K562 (cell line): ENCODE data around the gene LHX3. TPM values are rescaled to one million over a fixed set of nuclear protein-coding genes. Genes with fewer than 3 reads are reported as not detected.

Experiments
- FOXJ3 ChIP-seq: sonication (generic); formaldehyde crosslinking; IDR thresholded peaks from 2 replicates; pipeline ENCODE4 v1.4.0; 2020; ENCODE audit warnings: mild to moderate bottlenecking, missing genetic modification reagents
- HNRNPLL ChIP-seq: fragments of 200-400 bp; formaldehyde crosslinking; IDR thresholded peaks from 2 replicates; pipeline ENCODE4 v1.6.1; 2017; ENCODE audit warnings: low read length, low read depth, mild to moderate bottlenecking; ENCODE audit not compliant: poor library complexity, severe bottlenecking
- JUN ChIP-seq, 2 experiments: sonication (generic) in 1 of 2; formaldehyde crosslinking in 1 of 2; IDR thresholded peaks; 2 replicates each; pipeline versions ENCODE4 v1.6.1 to v1.8.0; 2012 to 2022; ENCODE audit warnings: borderline replicate concordance in 2 of 2, mild to moderate bottlenecking in 2 of 2, improper control_type of control experiment in 1 of 2, low read depth in 1 of 2, low read length in 1 of 2, missing genetic modification reagents in 1 of 2
- JUND ChIP-seq, 2 experiments: IDR thresholded peaks; 2 replicates in 1 of 2; 3 replicates in 1 of 2; pipeline ENCODE4 v1.6.1; 2011; ENCODE audit warnings: borderline replicate concordance in 2 of 2, low read depth in 2 of 2, low read length in 2 of 2, improper control_type of control experiment in 1 of 2, missing biosample characterization in 1 of 2, missing genetic modification characterization in 1 of 2, missing genetic modification reagents in 1 of 2
- MYC ChIP-seq, 2 experiments: fragments of 250-450 bp in 1 of 2; sonication (Bioruptor Pico) in 1 of 2; IDR thresholded peaks; 2 replicates each; pipeline versions ENCODE4 v1.5.1 to v1.6.1; 2012 to 2021; ENCODE audit warnings: low read depth in 2 of 2, borderline replicate concordance in 1 of 2, improper control_type of control experiment in 1 of 2, low read length in 1 of 2, mild to moderate bottlenecking in 1 of 2, moderate library complexity in 1 of 2
- POLR2G ChIP-seq: fragments of 200-400 bp; formaldehyde crosslinking; IDR thresholded peaks from 2 replicates; pipeline ENCODE4 v1.6.1; 2017; ENCODE audit warnings: low read depth, mild to moderate bottlenecking, antibody characterized with exemption, low read length, moderate library complexity
- POU5F1 ChIP-seq: fragments of 150-350 bp; IDR thresholded peaks from 2 replicates; pipeline ENCODE4 v1.6.1; 2014; ENCODE audit warnings: borderline replicate concordance, low read length, low read depth, mild to moderate bottlenecking; ENCODE audit not compliant: partially characterized antibody
- PTTG1 ChIP-seq: fragments of 450-650 bp; IDR thresholded peaks from 2 replicates; pipeline ENCODE4 v1.6.1; 2016; ENCODE audit warnings: low read depth, mild to moderate bottlenecking, missing genetic modification characterization, missing compliant biosample characterization
- SETDB1 ChIP-seq: IDR thresholded peaks from one replicate; pipeline ENCODE4 v1.6.1; 2012; ENCODE audit warnings: low read length, control low read depth, inconsistent platforms
- SPI1 ChIP-seq: IDR thresholded peaks from 2 replicates; pipeline ENCODE4 v1.6.1; 2011; ENCODE audit warnings: low read depth, low read length, control low read depth, borderline replicate concordance
- TAF1 ChIP-seq: IDR thresholded peaks from 2 replicates; pipeline ENCODE4 v1.6.1; 2011; ENCODE audit warnings: mild to moderate bottlenecking, low read length, moderate library complexity; ENCODE audit not compliant: insufficient read depth, control insufficient read depth, severe bottlenecking; ENCODE audit errors: extremely low read depth
- ZKSCAN1 ChIP-seq: fragments of 150-350 bp; IDR thresholded peaks from 2 replicates; pipeline ENCODE4 v1.6.1; 2016; ENCODE audit warnings: low read depth, low read length
- ZNF12 ChIP-seq: sonication (generic); formaldehyde crosslinking; IDR thresholded peaks from 2 replicates; pipeline ENCODE4 v1.4.0; 2020; ENCODE audit warnings: mild to moderate bottlenecking, missing genetic modification reagents
- ZNF57 ChIP-seq: fragments of 450-650 bp; formaldehyde crosslinking; IDR thresholded peaks from 2 replicates; pipeline ENCODE4 v1.4.0; 2020; ENCODE audit warnings: mild to moderate bottlenecking, moderate library complexity
- ZNF766 ChIP-seq: fragments of 200-800 bp; sonication (Bioruptor generic); conservative IDR thresholded peaks from 2 replicates; pipeline ENCODE4 v1.6.1; 2016; ENCODE audit warnings: missing genetic modification characterization, missing compliant biosample characterization
- polyA plus RNA-seq, 8 experiments: library from polyadenylated mRNA; depleted of rRNA in 4 of 8; stranded (reverse) in 5 of 8; unstranded in 3 of 8; fragments of >200 nt; fragmentation: Nextera tagmentation in 2 of 8; fragmentation: Illumina TruSeq in 1 of 8; extraction: Ambion mirVana in 2 of 8; extraction: Trizol in 1 of 8; gene quantifications; 2 replicates each; pipeline versions ENCODE4 v1.2.1 to v1.2.3, GENCODE V29; 2011 to 2014; ENCODE audit warnings: inconsistent platforms in 1 of 8, missing spikeins in 1 of 8
- total RNA-seq, 7 experiments: library from RNA; depleted of rRNA in 6 of 7; stranded (reverse); fragments of >200 nt in 6 of 7; fragmentation: Illumina TruSeq in 2 of 7; extraction: Trizol in 2 of 7; gene quantifications; 2 replicates each; pipeline versions ENCODE4 v1.2.1 to v1.2.3, GENCODE V29; 2011 to 2021; ENCODE audit warnings: low replicate concordance in 1 of 7
- TF ChIP-seq, protein P1 (sequence below): fragments of 250-450 bp; sonication (Bioruptor Pico); IDR thresholded peaks from 2 replicates; pipeline ENCODE4 v1.9.0; 2021; ENCODE audit warnings: mild to moderate bottlenecking
- TF ChIP-seq, protein P2 (sequence below): IDR thresholded peaks from 2 replicates; pipeline ENCODE4 v1.6.1; 2011; ENCODE audit warnings: borderline replicate concordance, low read depth, mild to moderate bottlenecking, moderate library complexity, low read length; ENCODE audit not compliant: insufficient read depth, poor library complexity, severe bottlenecking
- TF ChIP-seq, protein P3 (sequence below): fragments of 250-450 bp; sonication (Bioruptor Pico); IDR thresholded peaks from 2 replicates; pipeline ENCODE4 v1.5.0; 2021
- TF ChIP-seq, protein P4 (sequence below), 2 experiments: fragments of 450-650 bp in 1 of 2; sonication (generic) in 1 of 2; formaldehyde crosslinking; conservative IDR thresholded peaks; 2 replicates each; pipeline versions ENCODE4 v1.4.0 to v1.8.1; 2020 to 2022; ENCODE audit warnings: mild to moderate bottlenecking in 1 of 2, missing genetic modification reagents in 1 of 2

LHX3 gene
- total and polyA plus RNA-seq, 9 of the 15 experiments (the other 6 are each of a cell fraction or from before 2014, with no cell fraction given): 0.09 TPM; not detected in 8

DNA sequence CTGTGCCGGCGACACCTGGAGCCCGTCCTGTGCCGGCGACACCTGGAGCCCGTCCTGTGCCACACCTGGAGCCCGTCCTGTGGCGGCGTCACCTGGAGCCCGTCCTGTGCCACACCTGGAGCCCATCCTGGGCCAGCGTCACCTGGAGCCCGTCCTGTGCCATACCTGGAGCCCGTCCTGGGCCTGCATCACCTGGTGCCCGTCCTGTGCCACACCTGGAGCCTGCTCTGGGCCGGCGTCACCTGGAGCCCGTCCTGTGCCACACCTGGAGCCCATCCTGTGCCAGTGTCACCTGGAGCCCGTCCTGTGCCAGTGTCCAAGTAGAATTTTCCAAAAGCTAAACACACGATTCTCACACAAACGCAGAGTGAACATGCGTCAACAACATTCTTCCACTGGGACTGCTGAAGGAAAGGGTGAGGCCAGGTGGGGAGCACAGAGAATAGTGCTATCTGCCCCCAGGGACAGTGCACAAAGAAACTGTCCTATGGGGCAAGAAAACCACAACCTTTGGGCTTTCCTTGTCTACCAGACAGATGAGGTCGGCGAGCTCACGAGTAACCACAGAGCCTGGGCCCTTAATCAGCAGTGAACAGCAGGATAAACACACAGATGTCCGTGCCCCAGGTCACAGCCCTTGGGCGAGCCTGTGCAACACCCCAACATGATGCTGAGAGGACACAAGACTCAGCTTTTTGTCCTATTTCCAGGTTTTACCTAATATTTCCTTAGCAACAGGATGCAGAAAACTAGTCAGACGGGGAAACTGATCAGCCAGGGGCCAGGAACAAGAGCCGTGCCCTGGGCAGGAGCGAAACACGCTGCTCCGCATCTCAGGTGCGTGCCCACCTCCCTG, 32.8 kb upstream of the LHX3 start (continued):
- TF ChIP-seq, protein P1, sequence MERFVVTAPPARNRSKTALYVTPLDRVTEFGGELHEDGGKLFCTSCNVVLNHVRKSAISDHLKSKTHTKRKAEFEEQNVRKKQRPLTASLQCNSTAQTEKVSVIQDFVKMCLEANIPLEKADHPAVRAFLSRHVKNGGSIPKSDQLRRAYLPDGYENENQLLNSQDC (CRISPR knock-in tag): no peak
- TF ChIP-seq MYC (IDR thresholded peaks at IDR 0.05; ENCODE audit: low read depth, low read length): no peak
- TF ChIP-seq MYC (CRISPR knock-in tag; IDR thresholded peaks at IDR 0.05; ENCODE audit: borderline replicate concordance, low read depth): no peak
- no peak for TF ChIP-seq JUN (IDR thresholded peaks at IDR 0.05; ENCODE audit: borderline replicate concordance, low read depth, low read length)
- no peak for TF ChIP-seq JUN (CRISPR knock-in tag; IDR thresholded peaks at IDR 0.05; ENCODE audit: borderline replicate concordance)
- peak; percentile 82 for TF ChIP-seq ZKSCAN1
- TF ChIP-seq, protein P2, sequence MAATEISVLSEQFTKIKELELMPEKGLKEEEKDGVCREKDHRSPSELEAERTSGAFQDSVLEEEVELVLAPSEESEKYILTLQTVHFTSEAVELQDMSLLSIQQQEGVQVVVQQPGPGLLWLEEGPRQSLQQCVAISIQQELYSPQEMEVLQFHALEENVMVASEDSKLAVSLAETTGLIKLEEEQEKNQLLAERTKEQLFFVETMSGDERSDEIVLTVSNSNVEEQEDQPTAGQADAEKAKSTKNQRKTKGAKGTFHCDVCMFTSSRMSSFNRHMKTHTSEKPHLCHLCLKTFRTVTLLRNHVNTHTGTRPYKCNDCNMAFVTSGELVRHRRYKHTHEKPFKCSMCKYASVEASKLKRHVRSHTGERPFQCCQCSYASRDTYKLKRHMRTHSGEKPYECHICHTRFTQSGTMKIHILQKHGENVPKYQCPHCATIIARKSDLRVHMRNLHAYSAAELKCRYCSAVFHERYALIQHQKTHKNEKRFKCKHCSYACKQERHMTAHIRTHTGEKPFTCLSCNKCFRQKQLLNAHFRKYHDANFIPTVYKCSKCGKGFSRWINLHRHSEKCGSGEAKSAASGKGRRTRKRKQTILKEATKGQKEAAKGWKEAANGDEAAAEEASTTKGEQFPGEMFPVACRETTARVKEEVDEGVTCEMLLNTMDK: no peak
- no peak for TF ChIP-seq ZNF57
- TF ChIP-seq FOXJ3 (CRISPR knock-in tag): no peak
- TF ChIP-seq ZNF12 (CRISPR knock-in tag): peak; percentile 91; the same call in 1 of the 2 replicates
- TF ChIP-seq ZNF766 (CRISPR knock-in tag): peak; percentile 79
- TF ChIP-seq HNRNPLL: no peak
- no peak for TF ChIP-seq SETDB1
- TF ChIP-seq TAF1: peak; percentile 27
- TF ChIP-seq, protein P3, sequence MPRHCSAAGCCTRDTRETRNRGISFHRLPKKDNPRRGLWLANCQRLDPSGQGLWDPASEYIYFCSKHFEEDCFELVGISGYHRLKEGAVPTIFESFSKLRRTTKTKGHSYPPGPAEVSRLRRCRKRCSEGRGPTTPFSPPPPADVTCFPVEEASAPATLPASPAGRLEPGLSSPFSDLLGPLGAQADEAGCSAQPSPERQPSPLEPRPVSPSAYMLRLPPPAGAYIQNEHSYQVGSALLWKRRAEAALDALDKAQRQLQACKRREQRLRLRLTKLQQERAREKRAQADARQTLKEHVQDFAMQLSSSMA: no peak
- TF ChIP-seq, protein P4, sequence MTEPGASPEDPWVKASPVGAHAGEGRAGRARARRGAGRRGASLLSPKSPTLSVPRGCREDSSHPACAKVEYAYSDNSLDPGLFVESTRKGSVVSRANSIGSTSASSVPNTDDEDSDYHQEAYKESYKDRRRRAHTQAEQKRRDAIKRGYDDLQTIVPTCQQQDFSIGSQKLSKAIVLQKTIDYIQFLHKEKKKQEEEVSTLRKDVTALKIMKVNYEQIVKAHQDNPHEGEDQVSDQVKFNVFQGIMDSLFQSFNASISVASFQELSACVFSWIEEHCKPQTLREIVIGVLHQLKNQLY (CRISPR knock-in tag; conservative IDR thresholded peaks at IDR 0.05): no peak
- no peak for TF ChIP-seq PTTG1
- TF ChIP-seq SPI1: no peak
- peak; percentile 40; the same call in 1 of the 2 replicates for TF ChIP-seq JUND (IDR thresholded peaks at IDR 0.05; ENCODE audit: borderline replicate concordance, low read depth, low read length)
- TF ChIP-seq JUND (tag; IDR thresholded peaks at IDR 0.05; ENCODE audit: borderline replicate concordance, low read depth, low read length): no peak; the same call in 2 of the 3 replicates
- TF ChIP-seq POLR2G: no peak; the same call in none of the 2 replicates
- TF ChIP-seq POU5F1: no peak
